Keratinocyte (primary cell): ENCODE results near the gene ANKS1B. TPM values are rescaled to one million over a fixed set of nuclear protein-coding genes. Genes with fewer than 3 reads are reported as not detected.

ENCODE experiments used
- DNase-seq: peaks from one replicate; pipeline ENCODE4 v3.0.0-alpha.2; 2011; ENCODE audit warnings: low read depth, missing footprints, low spot score
- FAIRE-seq: peaks from 2 replicates; lab custom pipeline; 2011; peaks lifted over from hg19 to GRCh38; lab: Jason Lieb, UNC
- H2AFZ ChIP-seq: 2 replicates; pipeline ENCODE4 v1.6.0; 2012; ENCODE audit warnings: low read length, control low read depth, inconsistent platforms; ENCODE audit not compliant: control insufficient read depth
- H3K27ac ChIP-seq: 2 replicates; pipeline ENCODE4 v1.5.1; 2011; ENCODE audit warnings: low read length; ENCODE audit not compliant: control insufficient read depth, insufficient read depth
- H3K27me3 ChIP-seq: 3 replicates; pipeline ENCODE4 v1.6.0; 2011; ENCODE audit warnings: low read length; ENCODE audit not compliant: control insufficient read depth, insufficient read depth; ENCODE audit errors: extremely low read depth
- H3K36me3 ChIP-seq, 2 experiments: 2 replicates in 1 of 2; 3 replicates in 1 of 2; pipeline ENCODE4 v1.5.1; 2011; ENCODE audit warnings: low read length in 2 of 2, mild to moderate bottlenecking in 1 of 2; ENCODE audit not compliant: control insufficient read depth in 2 of 2, insufficient read depth in 2 of 2; ENCODE audit errors: extremely low read depth in 1 of 2
- H3K4me1 ChIP-seq: 3 replicates; pipeline ENCODE4 v1.5.1; 2011; ENCODE audit warnings: low read length; ENCODE audit not compliant: control insufficient read depth, insufficient read depth; ENCODE audit errors: extremely low read depth
- H3K4me2 ChIP-seq: 3 replicates; pipeline ENCODE4 v1.6.0; 2011; ENCODE audit warnings: low read depth, low read length; ENCODE audit not compliant: control insufficient read depth, insufficient read depth; ENCODE audit errors: extremely low read depth
- H3K4me3 ChIP-seq, 3 experiments: fragments of 200-600 bp in 1 of 3; sonication (generic) in 1 of 3; 2 replicates in 2 of 3; 3 replicates in 1 of 3; pipeline ENCODE4 v1.5.1; 2011 to 2016; ENCODE audit warnings: low read length in 3 of 3, mild to moderate bottlenecking in 3 of 3, control low read depth in 2 of 3, inconsistent platforms in 1 of 3, low read depth in 1 of 3, mixed read lengths in 1 of 3, mixed run types in 1 of 3, moderate library complexity in 1 of 3; ENCODE audit not compliant: control insufficient read depth in 2 of 3, insufficient read depth in 2 of 3; ENCODE audit errors: extremely low read depth in 1 of 3
- H3K79me2 ChIP-seq: 2 replicates; pipeline ENCODE4 v1.6.0; 2012; ENCODE audit warnings: low read length; ENCODE audit not compliant: control insufficient read depth, insufficient read depth
- H3K9ac ChIP-seq: 3 replicates; pipeline ENCODE4 v1.6.0; 2011; ENCODE audit warnings: low read length; ENCODE audit not compliant: control insufficient read depth, insufficient read depth; ENCODE audit errors: extremely low read depth
- H3K9me1 ChIP-seq: 3 replicates; pipeline ENCODE4 v1.6.0; 2011; ENCODE audit warnings: low read length; ENCODE audit not compliant: control insufficient read depth, insufficient read depth; ENCODE audit errors: extremely low read depth
- H3K9me3 ChIP-seq: 2 replicates; pipeline ENCODE4 v1.5.1; 2012; ENCODE audit warnings: low read depth, low read length; ENCODE audit not compliant: control insufficient read depth
- H4K20me1 ChIP-seq: 3 replicates; pipeline ENCODE4 v1.6.0; 2011; ENCODE audit warnings: low read length; ENCODE audit not compliant: control insufficient read depth, insufficient read depth; ENCODE audit errors: extremely low read depth
- EZH2 ChIP-seq: IDR thresholded peaks from one replicate; pipeline ENCODE4 v1.6.1; 2012; ENCODE audit warnings: inconsistent platforms, mild to moderate bottlenecking, low read length, moderate library complexity
- dilution Hi-C: fragments of 300-500 bp; cut with MboI; formaldehyde crosslinking; loops from one replicate; pipeline ENCODE4 v1.7.0; 2020; ENCODE audit warnings: low sequenced_read_pairs; ENCODE audit not compliant: extremely low pct_ligation_motif_present
- polyA plus RNA-seq, 5 experiments: library from polyadenylated mRNA; depleted of rRNA in 3 of 5; stranded (reverse) in 3 of 5; stranded (forward) in 1 of 5; unstranded in 1 of 5; fragments of >200 nt; gene quantifications; 1 replicate in 1 of 5; 2 replicates in 3 of 5; 3 replicates in 1 of 5; pipeline versions ENCODE4 v1.2.1 to v1.2.3, GENCODE V29; 2011 to 2012; ENCODE audit warnings: missing spikeins in 2 of 5, low read depth in 1 of 5, low replicate concordance in 1 of 5
- TF ChIP-seq, protein P1 (sequence below), 3 experiments: IDR thresholded peaks in 1 of 3; conservative IDR thresholded peaks in 1 of 3; optimal IDR thresholded peaks in 1 of 3; 2 replicates in 2 of 3; 3 replicates in 1 of 3; pipeline versions ENCODE3 to v1.5.1; 2011; ENCODE audit warnings: low read length in 3 of 3, mild to moderate bottlenecking in 3 of 3, moderate library complexity in 2 of 3, control low read depth in 1 of 3, inconsistent platforms in 1 of 3; ENCODE audit not compliant: insufficient read depth in 2 of 3; ENCODE audit errors: extremely low read depth in 1 of 3

The ANKS1B gene
- polyA plus RNA-seq, 1 donor (not counting 4 experiments of a cell fraction or from before 2014, with no cell fraction given) = not detected

DNA sequence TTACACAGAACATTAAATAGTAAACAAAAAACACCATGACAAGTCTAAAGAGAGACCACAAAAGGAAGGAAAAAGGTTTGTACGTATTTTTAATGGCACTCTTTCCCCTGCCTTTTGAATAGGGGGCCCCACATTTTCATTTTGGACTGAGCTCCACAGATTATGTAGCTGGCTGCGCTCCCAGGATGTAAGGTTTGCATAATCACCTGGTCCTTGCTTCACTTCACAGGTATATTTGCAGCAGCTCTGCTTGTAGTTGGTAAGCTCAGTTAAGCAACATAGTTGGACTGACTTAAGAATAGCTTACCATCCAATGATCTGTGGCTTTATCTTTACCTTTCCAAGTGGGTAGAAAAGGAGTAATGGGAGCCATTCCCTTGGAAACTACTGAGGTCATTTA lies 885.0 kb downstream of the ANKS1B start:
- no peaks in the 10 kb centered on the region for H3K9me3 ChIP-seq
- no peaks in the 10 kb centered on the region for H3K27me3 ChIP-seq
- no peaks in the 10 kb centered on the region for H4K20me1 ChIP-seq
- TF ChIP-seq, protein P1, sequence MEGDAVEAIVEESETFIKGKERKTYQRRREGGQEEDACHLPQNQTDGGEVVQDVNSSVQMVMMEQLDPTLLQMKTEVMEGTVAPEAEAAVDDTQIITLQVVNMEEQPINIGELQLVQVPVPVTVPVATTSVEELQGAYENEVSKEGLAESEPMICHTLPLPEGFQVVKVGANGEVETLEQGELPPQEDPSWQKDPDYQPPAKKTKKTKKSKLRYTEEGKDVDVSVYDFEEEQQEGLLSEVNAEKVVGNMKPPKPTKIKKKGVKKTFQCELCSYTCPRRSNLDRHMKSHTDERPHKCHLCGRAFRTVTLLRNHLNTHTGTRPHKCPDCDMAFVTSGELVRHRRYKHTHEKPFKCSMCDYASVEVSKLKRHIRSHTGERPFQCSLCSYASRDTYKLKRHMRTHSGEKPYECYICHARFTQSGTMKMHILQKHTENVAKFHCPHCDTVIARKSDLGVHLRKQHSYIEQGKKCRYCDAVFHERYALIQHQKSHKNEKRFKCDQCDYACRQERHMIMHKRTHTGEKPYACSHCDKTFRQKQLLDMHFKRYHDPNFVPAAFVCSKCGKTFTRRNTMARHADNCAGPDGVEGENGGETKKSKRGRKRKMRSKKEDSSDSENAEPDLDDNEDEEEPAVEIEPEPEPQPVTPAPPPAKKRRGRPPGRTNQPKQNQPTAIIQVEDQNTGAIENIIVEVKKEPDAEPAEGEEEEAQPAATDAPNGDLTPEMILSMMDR (optimal IDR thresholded peaks at IDR 0.05 in 1 of 3, IDR thresholded peaks at IDR 0.05 in 1 of 3, conservative IDR thresholded peaks at IDR 0.05 in 1 of 3; ENCODE audit: extremely low read depth in 1 of 3, insufficient read depth in 2 of 3, low read length in 3 of 3) = no peak
- TF ChIP-seq EZH2 = no peak
- H3K9me1 ChIP-seq = no peaks in the 10 kb centered on the region
- H3K4me2 ChIP-seq = no peak overlapping the region
- no peaks in the 10 kb centered on the region for H3K79me2 ChIP-seq
- H3K4me1 ChIP-seq = no peaks in the 10 kb centered on the region
- no peak overlapping the region for H3K27ac ChIP-seq
- H3K4me3 ChIP-seq = no peak overlapping the region
- dilution Hi-C loops = no loop called here
- no peak for FAIRE-seq
- no peak overlapping the region for H2AFZ ChIP-seq
- H3K9ac ChIP-seq = no peak overlapping the region
- H3K36me3 ChIP-seq = no peaks in the 10 kb centered on the region
- DNase-seq = no peak

DNA sequence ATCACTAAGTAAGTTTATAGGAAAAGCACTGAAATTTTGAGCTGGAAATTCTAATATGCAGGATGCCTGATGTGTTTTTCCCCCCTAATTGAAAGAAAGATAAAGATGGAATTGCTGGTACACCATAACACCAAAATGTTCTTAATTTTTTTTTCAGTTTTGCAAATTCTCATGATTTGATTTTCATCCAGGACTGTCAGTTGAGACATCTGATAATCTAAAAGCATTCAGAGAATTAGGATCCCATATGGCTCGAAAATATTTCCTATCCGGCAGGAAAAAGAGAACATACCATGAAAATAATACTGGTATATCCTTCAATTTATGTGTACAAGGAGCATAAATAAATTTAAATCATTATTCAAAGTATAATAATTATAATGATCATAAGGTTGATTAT lies 887.6 kb downstream of the ANKS1B start:
- TF ChIP-seq, protein P1 (optimal IDR thresholded peaks at IDR 0.05 in 1 of 3, IDR thresholded peaks at IDR 0.05 in 1 of 3, conservative IDR thresholded peaks at IDR 0.05 in 1 of 3; ENCODE audit: extremely low read depth in 1 of 3, insufficient read depth in 2 of 3, low read length in 3 of 3) = no peak
- TF ChIP-seq EZH2 = no peak
- no peak overlapping the region for H3K4me2 ChIP-seq
- no peaks in the 10 kb centered on the region for H3K27me3 ChIP-seq
- no peaks in the 10 kb centered on the region for H3K9me1 ChIP-seq
- no peaks in the 10 kb centered on the region for H3K36me3 ChIP-seq
- H2AFZ ChIP-seq = no peak overlapping the region
- FAIRE-seq (no peak), DNase-seq (no peak)
- no peak overlapping the region for H3K9ac ChIP-seq
- no peaks in the 10 kb centered on the region for H4K20me1 ChIP-seq
- H3K4me3 ChIP-seq = no peak overlapping the region
- H3K27ac ChIP-seq = no peak overlapping the region
- dilution Hi-C loops = no loop called here
- no peaks in the 10 kb centered on the region for H3K79me2 ChIP-seq
- no peaks in the 10 kb centered on the region for H3K9me3 ChIP-seq
- H3K4me1 ChIP-seq = no peaks in the 10 kb centered on the region
